Measurements from ENCODE around the gene RNF144A. TPM values are rescaled to one million over a fixed set of nuclear protein-coding genes. Genes with fewer than 3 reads are reported as not detected.

Gene RNF144A
- total RNA-seq, 6 donors from 2014 or later = 9.9 to 20.7 (median 13.4) TPM

DNA sequence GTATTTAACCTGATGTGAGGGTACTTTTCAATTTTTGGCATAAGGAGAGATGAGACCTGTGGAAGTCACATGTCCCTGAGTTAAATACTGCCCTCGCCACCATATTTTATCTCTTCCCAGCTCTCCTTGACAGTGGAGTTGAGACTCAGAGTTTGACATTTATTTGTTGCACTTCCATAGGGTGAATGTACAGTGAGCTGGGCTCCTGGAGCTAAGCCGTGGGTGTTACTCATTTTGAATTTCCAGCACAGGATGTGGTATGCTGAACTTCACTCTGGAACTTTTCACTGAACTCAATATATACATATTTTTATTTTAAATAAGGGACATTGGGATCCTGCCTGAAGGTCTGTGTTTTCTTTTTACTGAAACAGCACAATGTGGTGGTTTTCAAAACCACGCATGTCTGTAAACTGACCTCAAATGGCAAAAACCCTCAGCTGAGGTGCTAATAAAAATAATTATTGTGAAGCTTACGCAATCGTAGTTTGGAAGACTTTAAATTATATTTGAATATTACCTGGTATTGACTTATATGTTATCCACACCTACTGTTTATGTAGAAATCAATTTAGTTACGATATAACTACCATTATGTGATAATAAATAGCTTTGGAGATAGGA is 12.1 kb downstream of the RNF144A start:
- ATAC-seq (ENCODE audit: low FRiP score in 2 of 2) = no peak
- WGBS, 2 donors = 67 to 68% methylated on average over 6 of the region's 6 CpGs

DNA sequence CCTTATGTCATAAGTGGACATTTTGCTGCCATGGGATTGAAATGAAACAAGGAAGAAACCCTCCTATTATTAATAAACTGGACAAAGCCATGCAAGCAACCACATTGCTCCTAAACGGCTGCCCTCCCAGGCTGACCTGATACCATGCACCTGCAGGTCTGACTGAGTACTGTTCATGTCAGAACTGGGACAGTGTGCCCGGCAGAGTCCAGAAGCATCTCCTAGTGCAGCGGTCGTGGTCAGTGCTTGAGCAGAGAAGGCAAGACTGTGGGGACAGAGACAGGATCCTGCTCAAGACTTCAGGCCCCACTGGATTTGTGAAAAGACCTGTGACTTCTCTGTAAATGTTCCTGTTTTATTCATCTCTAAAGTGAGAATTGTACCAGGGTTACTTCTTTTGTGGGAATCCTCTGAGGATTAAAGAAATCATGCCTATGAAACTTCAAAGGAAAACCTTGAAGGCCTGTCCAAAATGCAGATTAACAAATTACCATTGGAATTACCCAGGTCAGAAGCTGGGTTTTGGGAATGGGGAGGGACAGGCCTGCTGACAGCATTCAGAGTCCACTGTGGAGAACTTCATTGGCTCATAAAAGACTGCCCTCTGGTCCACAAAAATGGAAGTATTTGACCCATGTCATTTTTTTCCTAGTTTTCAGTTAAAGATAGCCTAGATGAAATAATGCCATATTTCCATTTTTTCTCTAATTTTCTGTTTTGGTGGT is 13.9 kb downstream of the RNF144A start:
- Histone ChIP-seq H3K27ac (no peak overlapping the region), H3K36me3 (no peaks in the 10 kb centered on the region), H3K4me3 (no peak overlapping the region), H3K4me1 (peaks cover 14 to 25% (median 17%) of the 10 kb centered on the region in 4 donors), H3K27me3 (no peaks in the 10 kb centered on the region), H3K9me3 (no peaks in the 10 kb centered on the region)
- ATAC-seq (ENCODE audit: low FRiP score in 2 of 2) (no peak), DNase-seq (no peak)
- WGBS, 2 donors = 88 to 95% methylated on average over 4 of the region's 4 CpGs
- TF ChIP-seq, protein P1, sequence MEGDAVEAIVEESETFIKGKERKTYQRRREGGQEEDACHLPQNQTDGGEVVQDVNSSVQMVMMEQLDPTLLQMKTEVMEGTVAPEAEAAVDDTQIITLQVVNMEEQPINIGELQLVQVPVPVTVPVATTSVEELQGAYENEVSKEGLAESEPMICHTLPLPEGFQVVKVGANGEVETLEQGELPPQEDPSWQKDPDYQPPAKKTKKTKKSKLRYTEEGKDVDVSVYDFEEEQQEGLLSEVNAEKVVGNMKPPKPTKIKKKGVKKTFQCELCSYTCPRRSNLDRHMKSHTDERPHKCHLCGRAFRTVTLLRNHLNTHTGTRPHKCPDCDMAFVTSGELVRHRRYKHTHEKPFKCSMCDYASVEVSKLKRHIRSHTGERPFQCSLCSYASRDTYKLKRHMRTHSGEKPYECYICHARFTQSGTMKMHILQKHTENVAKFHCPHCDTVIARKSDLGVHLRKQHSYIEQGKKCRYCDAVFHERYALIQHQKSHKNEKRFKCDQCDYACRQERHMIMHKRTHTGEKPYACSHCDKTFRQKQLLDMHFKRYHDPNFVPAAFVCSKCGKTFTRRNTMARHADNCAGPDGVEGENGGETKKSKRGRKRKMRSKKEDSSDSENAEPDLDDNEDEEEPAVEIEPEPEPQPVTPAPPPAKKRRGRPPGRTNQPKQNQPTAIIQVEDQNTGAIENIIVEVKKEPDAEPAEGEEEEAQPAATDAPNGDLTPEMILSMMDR (IDR thresholded peaks at IDR 0.05) = no peak
- TF ChIP-seq POLR2AphosphoS5 (IDR thresholded peaks at IDR 0.05) = no peak
- TF ChIP-seq EP300 (IDR thresholded peaks at IDR 0.05) = no peak
- no peak for TF ChIP-seq POLR2A (IDR thresholded peaks at IDR 0.05)

More for the DNA sequence above, 12.1 kb downstream of the RNF144A start:
- Histone ChIP-seq H3K4me1 (peaks cover 14 to 28% (median 18%) of the 10 kb centered on the region in 4 donors), H3K36me3 (no peaks in the 10 kb centered on the region), H3K27ac (peak overlapping the region in 1 of 4 donors; percentile 37), H3K27me3 (no peaks in the 10 kb centered on the region), H3K4me3 (no peak overlapping the region), H3K9me3 (no peaks in the 10 kb centered on the region)
- TF ChIP-seq POLR2AphosphoS5 (IDR thresholded peaks at IDR 0.05) = no peak
- no peak for TF ChIP-seq EP300 (IDR thresholded peaks at IDR 0.05)
- no peak for TF ChIP-seq POLR2A (IDR thresholded peaks at IDR 0.05)
- TF ChIP-seq, protein P1 (IDR thresholded peaks at IDR 0.05) = no peak
- DNase-seq = no peak

DNA sequence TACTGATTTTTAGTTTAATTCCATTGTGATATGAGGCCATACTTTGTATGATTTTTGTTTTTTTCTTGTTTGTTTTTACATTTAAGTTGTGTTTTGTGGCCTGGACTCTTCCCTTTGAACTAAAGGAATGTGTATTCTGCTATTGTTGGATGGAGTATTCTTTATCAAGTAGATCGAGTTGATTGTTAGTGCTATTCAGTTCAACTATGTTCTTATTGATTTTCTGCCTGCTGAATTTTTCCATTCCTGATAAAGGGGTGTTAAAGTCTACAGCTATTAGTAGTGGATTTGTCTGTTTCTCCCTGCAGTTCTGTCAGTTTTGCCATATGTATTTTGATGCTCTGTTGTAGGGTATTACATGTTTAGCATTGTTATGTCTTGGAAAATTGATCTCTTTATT is 14.5 kb downstream of the RNF144A start:
- Histone ChIP-seq H3K36me3 (no peaks in the 10 kb centered on the region), H3K27me3 (no peaks in the 10 kb centered on the region), H3K9me3 (no peaks in the 10 kb centered on the region), H3K4me3 (no peak overlapping the region), H3K4me1 (peaks cover 13 to 21% (median 16%) of the 10 kb centered on the region in 4 donors), H3K27ac (no peak overlapping the region)
- DNase-seq (no peak), ATAC-seq (ENCODE audit: low FRiP score in 2 of 2) (no peak)
- 66 to 73% methylated on average over 1 of the region's 1 CpG for WGBS, 2 donors
- TF ChIP-seq, protein P1 (IDR thresholded peaks at IDR 0.05) = no peak
- TF ChIP-seq POLR2AphosphoS5 (IDR thresholded peaks at IDR 0.05) (no peak), EP300 (IDR thresholded peaks at IDR 0.05) (no peak), POLR2A (IDR thresholded peaks at IDR 0.05) (no peak)

DNA sequence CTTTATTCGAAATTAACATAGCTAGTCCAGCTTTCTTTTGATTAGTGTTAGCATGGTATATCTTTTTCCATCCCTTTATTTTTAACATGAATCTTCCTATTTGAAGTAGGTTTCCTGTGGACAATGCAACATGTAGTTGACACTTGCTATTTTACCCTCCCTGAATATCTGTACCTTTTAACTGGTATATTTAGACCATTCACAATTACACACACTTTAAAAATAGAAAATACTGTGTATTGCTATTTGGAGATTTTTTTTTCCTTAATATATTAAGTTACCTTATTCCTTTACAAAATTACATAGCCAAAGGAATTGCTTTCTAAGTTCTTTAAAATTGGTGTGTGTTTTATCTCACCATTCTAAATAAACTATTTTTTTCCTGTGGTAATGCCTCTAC is 15.0 kb downstream of the RNF144A start:
- H3K4me3 ChIP-seq = no peak overlapping the region
- 76 to 86% methylated on average over 1 of the region's 1 CpG for WGBS, 2 donors
- TF ChIP-seq POLR2AphosphoS5 (IDR thresholded peaks at IDR 0.05) = no peak
- no peak for TF ChIP-seq POLR2A (IDR thresholded peaks at IDR 0.05)
- no peak for TF ChIP-seq EP300 (IDR thresholded peaks at IDR 0.05)
- TF ChIP-seq, protein P1 (IDR thresholded peaks at IDR 0.05) = no peak
- no peak for ATAC-seq (ENCODE audit: low FRiP score in 2 of 2)
- peaks cover 8 to 17% (median 12%) of the 10 kb centered on the region in 4 donors for H3K4me1 ChIP-seq
- H3K27me3 ChIP-seq = no peaks in the 10 kb centered on the region
- no peak overlapping the region for H3K27ac ChIP-seq
- no peak for DNase-seq
- no peaks in the 10 kb centered on the region for H3K9me3 ChIP-seq
- no peaks in the 10 kb centered on the region for H3K36me3 ChIP-seq
